Memory B cell (primary cell): ENCODE measurements around the gene CELF5.
"Not testable (repeated sequence)": the region's sequence is repeated elsewhere in the genome, so short reads cannot be mapped to it uniquely, and the experiment has no call there.

Experiments used
- ATAC-seq: fragments of 150-1000 bp; cut with Tn5 transposase; 2 replicates; pipeline ENCODE4 v1.10.0; 2021; ENCODE audit warnings: low read depth, mild to moderate bottlenecking, moderate library complexity
- DNase-seq, 2 donors: peaks; one replicate each; pipeline ENCODE4 v3.0.0; 2022; ENCODE audit warnings: low spot score in 2 of 2
- H3K27ac Mint-ChIP-seq: one replicate; pipeline ENCODE4 v1.8.0; 2022; ENCODE audit warnings: mild to moderate bottlenecking, moderate library complexity, mixed read lengths
- H3K27me3 Mint-ChIP-seq: one replicate; pipeline ENCODE4 v1.8.0; 2022; ENCODE audit warnings: mixed read lengths
- H3K36me3 Mint-ChIP-seq: one replicate; pipeline ENCODE4 v1.8.0; 2022; ENCODE audit warnings: mild to moderate bottlenecking, mixed read lengths
- H3K4me1 Mint-ChIP-seq: one replicate; pipeline ENCODE4 v1.8.0; 2022; ENCODE audit warnings: mixed read lengths
- H3K4me3 Mint-ChIP-seq: one replicate; pipeline ENCODE4 v1.8.0; 2022; ENCODE audit warnings: mild to moderate bottlenecking, moderate library complexity, mixed read lengths
- H3K9me3 Mint-ChIP-seq: one replicate; pipeline ENCODE4 v1.8.0; 2022; ENCODE audit warnings: mixed read lengths

The CELF5 gene

GRCh38 chr19:3285647-3286176 is 61.3 kb downstream of the CELF5 start:
- no peaks in the 10 kb centered on the region for H3K36me3 Mint-ChIP-seq
- DNase-seq (no peak), ATAC-seq (peak; percentile 22)
- no peak overlapping the region for H3K27ac Mint-ChIP-seq
- H3K4me3 Mint-ChIP-seq = no peak overlapping the region
- H3K9me3 Mint-ChIP-seq = peaks cover 2% of the 10 kb centered on the region
- H3K27me3 Mint-ChIP-seq = peaks cover 28% of the 10 kb centered on the region
- H3K4me1 Mint-ChIP-seq = peaks cover 4% of the 10 kb centered on the region

- Mint-ChIP-seq H3K27ac (no peak overlapping the region), H3K36me3 (peaks cover 1% of the 10 kb centered on the region), H3K27me3 (peaks cover 22% of the 10 kb centered on the region), H3K4me3 (no peak overlapping the region), H3K4me1 (peaks cover 4% of the 10 kb centered on the region), H3K9me3 (peaks cover 2% of the 10 kb centered on the region)
- no peak for ATAC-seq
- DNase-seq = no peak
Measured at GRCh38 chr19:3287814-3288213, 63.4 kb downstream of the CELF5 start.

GRCh38 chr19:3288437-3288836 is 64.0 kb downstream of the CELF5 start:
- not testable (repeated sequence) for ATAC-seq, H3K4me1 Mint-ChIP-seq, H3K9me3 Mint-ChIP-seq, H3K36me3 Mint-ChIP-seq, H3K4me3 Mint-ChIP-seq, DNase-seq, H3K27ac Mint-ChIP-seq
- H3K27me3 Mint-ChIP-seq = peaks cover 22% of the 10 kb centered on the region

GRCh38 chr19:3289971-3290569 is 65.6 kb downstream of the CELF5 start:
- H3K27me3 Mint-ChIP-seq = peaks cover 16% of the 10 kb centered on the region
- peaks cover 2% of the 10 kb centered on the region for H3K4me1 Mint-ChIP-seq
- no peak overlapping the region for H3K27ac Mint-ChIP-seq
- peaks cover 2% of the 10 kb centered on the region for H3K9me3 Mint-ChIP-seq
- H3K4me3 Mint-ChIP-seq = no peak overlapping the region
- no peak for DNase-seq
- no peak for ATAC-seq
- H3K36me3 Mint-ChIP-seq = peaks cover 1% of the 10 kb centered on the region

GRCh38 chr19:3290858-3291257 is 66.4 kb downstream of the CELF5 start:
- H3K4me3 Mint-ChIP-seq, DNase-seq: not testable (repeated sequence)

GRCh38 chr19:3291644-3292043 is 67.2 kb downstream of the CELF5 start:
- Mint-ChIP-seq H3K9me3 (no peaks in the 10 kb centered on the region), H3K36me3 (peaks cover 1% of the 10 kb centered on the region), H3K27me3 (peaks cover 12% of the 10 kb centered on the region), H3K4me1 (no peaks in the 10 kb centered on the region), H3K27ac (no peak overlapping the region), H3K4me3 (no peak overlapping the region)
- DNase-seq (no peak), ATAC-seq (no peak)

More at GRCh38 chr19:3290858-3291257, 66.4 kb downstream of the CELF5 start:
- H3K36me3 Mint-ChIP-seq, H3K4me1 Mint-ChIP-seq, H3K27ac Mint-ChIP-seq, ATAC-seq, H3K9me3 Mint-ChIP-seq: not testable (repeated sequence)
- peaks cover 14% of the 10 kb centered on the region for H3K27me3 Mint-ChIP-seq

- Mint-ChIP-seq H3K27me3 (peaks cover 8% of the 10 kb centered on the region), H3K4me3 (no peak overlapping the region), H3K9me3 (no peaks in the 10 kb centered on the region), H3K36me3 (peaks cover 1% of the 10 kb centered on the region), H3K4me1 (no peaks in the 10 kb centered on the region), H3K27ac (no peak overlapping the region)
- DNase-seq (no peak), ATAC-seq (no peak)
Measured at GRCh38 chr19:3292958-3293529, 68.6 kb downstream of the CELF5 start.

GRCh38 chr19:3293560-3293959 is 69.1 kb downstream of the CELF5 start:
- ATAC-seq (no peak), DNase-seq (no peak)
- Mint-ChIP-seq H3K4me1 (no peaks in the 10 kb centered on the region), H3K27me3 (peaks cover 8% of the 10 kb centered on the region), H3K9me3 (no peaks in the 10 kb centered on the region), H3K36me3 (peaks cover 1% of the 10 kb centered on the region), H3K4me3 (no peak overlapping the region), H3K27ac (no peak overlapping the region)

GRCh38 chr19:3294080-3294850 is 69.8 kb downstream of the CELF5 start:
- no peak overlapping the region for H3K27ac Mint-ChIP-seq
- ATAC-seq = no peak
- peaks cover 4% of the 10 kb centered on the region for H3K36me3 Mint-ChIP-seq

GRCh38 chr19:3295581-3295980 is 71.1 kb downstream of the CELF5 start:
- Mint-ChIP-seq H3K4me3 (no peak overlapping the region), H3K27me3 (peaks cover 16% of the 10 kb centered on the region), H3K4me1 (no peaks in the 10 kb centered on the region), H3K9me3 (peaks cover 7% of the 10 kb centered on the region), H3K36me3 (peaks cover 4% of the 10 kb centered on the region), H3K27ac (no peak overlapping the region)
- DNase-seq (no peak), ATAC-seq (no peak)

More at GRCh38 chr19:3294080-3294850, 69.8 kb downstream of the CELF5 start:
- no peaks in the 10 kb centered on the region for H3K4me1 Mint-ChIP-seq
- H3K27me3 Mint-ChIP-seq = peaks cover 11% of the 10 kb centered on the region
- no peak for DNase-seq
- peaks cover 4% of the 10 kb centered on the region for H3K9me3 Mint-ChIP-seq
- no peak overlapping the region for H3K4me3 Mint-ChIP-seq

- DNase-seq = no peak
- H3K9me3 Mint-ChIP-seq = peaks cover 7% of the 10 kb centered on the region
Measured at GRCh38 chr19:3296034-3296433, 71.6 kb downstream of the CELF5 start.

GRCh38 chr19:3296446-3296845 is 72.0 kb downstream of the CELF5 start:
- peaks cover 15% of the 10 kb centered on the region for H3K27me3 Mint-ChIP-seq
- DNase-seq (no peak), ATAC-seq (no peak)
- peaks cover 7% of the 10 kb centered on the region for H3K9me3 Mint-ChIP-seq
- H3K4me1 Mint-ChIP-seq = no peaks in the 10 kb centered on the region
- H3K36me3 Mint-ChIP-seq = peaks cover 4% of the 10 kb centered on the region
- no peak overlapping the region for H3K27ac Mint-ChIP-seq
- H3K4me3 Mint-ChIP-seq = no peak overlapping the region

More at GRCh38 chr19:3296034-3296433, 71.6 kb downstream of the CELF5 start:
- H3K27ac Mint-ChIP-seq = no peak overlapping the region
- no peak for ATAC-seq
- peaks cover 16% of the 10 kb centered on the region for H3K27me3 Mint-ChIP-seq
- H3K4me1 Mint-ChIP-seq = no peaks in the 10 kb centered on the region
- no peak overlapping the region for H3K4me3 Mint-ChIP-seq
- peaks cover 4% of the 10 kb centered on the region for H3K36me3 Mint-ChIP-seq

GRCh38 chr19:3298853-3299449 is 74.5 kb downstream of the CELF5 start:
- peaks cover 7% of the 10 kb centered on the region for H3K9me3 Mint-ChIP-seq
- H3K4me1 Mint-ChIP-seq = no peaks in the 10 kb centered on the region
- peaks cover 15% of the 10 kb centered on the region for H3K27me3 Mint-ChIP-seq
- no peak overlapping the region for H3K27ac Mint-ChIP-seq
- H3K36me3 Mint-ChIP-seq = peaks cover 3% of the 10 kb centered on the region
- no peak overlapping the region for H3K4me3 Mint-ChIP-seq
- DNase-seq (no peak), ATAC-seq (no peak)

GRCh38 chr19:3300566-3300965 is 76.1 kb downstream of the CELF5 start:
- H3K4me1 Mint-ChIP-seq, H3K27ac Mint-ChIP-seq, H3K4me3 Mint-ChIP-seq, H3K9me3 Mint-ChIP-seq, H3K36me3 Mint-ChIP-seq, ATAC-seq, DNase-seq: not testable (repeated sequence)
- H3K27me3 Mint-ChIP-seq = peaks cover 19% of the 10 kb centered on the region
